ENCODE measurements around the gene IRF5. TPM values are rescaled to one million over a fixed set of nuclear protein-coding genes. Genes with fewer than 3 reads are reported as not detected.
A peak's percentile ranks its signal among the peaks of the same experiment; 100 is the strongest.

IRF5 gene
- total RNA-seq, 2 donors from 2014 or later: 5.0 to 9.7 TPM

- no peaks in the 10 kb centered on the region for H3K9me3 ChIP-seq
- peaks cover 12% of the 10 kb centered on the region for H3K27me3 ChIP-seq
- H3K4me3 ChIP-seq: peak overlapping the region; percentile 22
- TF ChIP-seq, protein P1, sequence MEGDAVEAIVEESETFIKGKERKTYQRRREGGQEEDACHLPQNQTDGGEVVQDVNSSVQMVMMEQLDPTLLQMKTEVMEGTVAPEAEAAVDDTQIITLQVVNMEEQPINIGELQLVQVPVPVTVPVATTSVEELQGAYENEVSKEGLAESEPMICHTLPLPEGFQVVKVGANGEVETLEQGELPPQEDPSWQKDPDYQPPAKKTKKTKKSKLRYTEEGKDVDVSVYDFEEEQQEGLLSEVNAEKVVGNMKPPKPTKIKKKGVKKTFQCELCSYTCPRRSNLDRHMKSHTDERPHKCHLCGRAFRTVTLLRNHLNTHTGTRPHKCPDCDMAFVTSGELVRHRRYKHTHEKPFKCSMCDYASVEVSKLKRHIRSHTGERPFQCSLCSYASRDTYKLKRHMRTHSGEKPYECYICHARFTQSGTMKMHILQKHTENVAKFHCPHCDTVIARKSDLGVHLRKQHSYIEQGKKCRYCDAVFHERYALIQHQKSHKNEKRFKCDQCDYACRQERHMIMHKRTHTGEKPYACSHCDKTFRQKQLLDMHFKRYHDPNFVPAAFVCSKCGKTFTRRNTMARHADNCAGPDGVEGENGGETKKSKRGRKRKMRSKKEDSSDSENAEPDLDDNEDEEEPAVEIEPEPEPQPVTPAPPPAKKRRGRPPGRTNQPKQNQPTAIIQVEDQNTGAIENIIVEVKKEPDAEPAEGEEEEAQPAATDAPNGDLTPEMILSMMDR (IDR thresholded peaks at IDR 0.05): no peak
- no peaks in the 10 kb centered on the region for H3K4me1 ChIP-seq
- no peaks in the 10 kb centered on the region for H3K36me3 ChIP-seq
- H3K27ac ChIP-seq: no peak overlapping the region
- DNase-seq: no peak
- intact Hi-C loops (cut with DNase I): no loop called here
- peak overlapping the region in 1 of 2 donors; percentile 8 for H3K9ac ChIP-seq (ENCODE audit: low read depth in 2 of 2, low read length in 2 of 2)
Measured at GRCh38 chr7:128891110-128891941, 46.4 kb upstream of the IRF5 start.

- intact Hi-C loops (cut with DNase I): no loop called here
- no peaks in the 10 kb centered on the region for H3K9me3 ChIP-seq
- H3K4me1 ChIP-seq: no peaks in the 10 kb centered on the region
- no peaks in the 10 kb centered on the region for H3K36me3 ChIP-seq
- H3K9ac ChIP-seq (ENCODE audit: low read depth in 2 of 2, low read length in 2 of 2): no peak overlapping the region
- H3K27ac ChIP-seq: no peak overlapping the region
- no peak overlapping the region for H3K4me3 ChIP-seq
- TF ChIP-seq, protein P1 (IDR thresholded peaks at IDR 0.05): no peak
- DNase-seq: no peak
- peaks cover 12% of the 10 kb centered on the region for H3K27me3 ChIP-seq
Measured at GRCh38 chr7:128891942-128892269, 45.8 kb upstream of the IRF5 start.

GRCh38 chr7:128892521-128893250 is 45.0 kb upstream of the IRF5 start:
- H3K9ac ChIP-seq (ENCODE audit: low read depth in 2 of 2, low read length in 2 of 2): no peak overlapping the region
- intact Hi-C loops (cut with DNase I): no loop called here

DNA sequence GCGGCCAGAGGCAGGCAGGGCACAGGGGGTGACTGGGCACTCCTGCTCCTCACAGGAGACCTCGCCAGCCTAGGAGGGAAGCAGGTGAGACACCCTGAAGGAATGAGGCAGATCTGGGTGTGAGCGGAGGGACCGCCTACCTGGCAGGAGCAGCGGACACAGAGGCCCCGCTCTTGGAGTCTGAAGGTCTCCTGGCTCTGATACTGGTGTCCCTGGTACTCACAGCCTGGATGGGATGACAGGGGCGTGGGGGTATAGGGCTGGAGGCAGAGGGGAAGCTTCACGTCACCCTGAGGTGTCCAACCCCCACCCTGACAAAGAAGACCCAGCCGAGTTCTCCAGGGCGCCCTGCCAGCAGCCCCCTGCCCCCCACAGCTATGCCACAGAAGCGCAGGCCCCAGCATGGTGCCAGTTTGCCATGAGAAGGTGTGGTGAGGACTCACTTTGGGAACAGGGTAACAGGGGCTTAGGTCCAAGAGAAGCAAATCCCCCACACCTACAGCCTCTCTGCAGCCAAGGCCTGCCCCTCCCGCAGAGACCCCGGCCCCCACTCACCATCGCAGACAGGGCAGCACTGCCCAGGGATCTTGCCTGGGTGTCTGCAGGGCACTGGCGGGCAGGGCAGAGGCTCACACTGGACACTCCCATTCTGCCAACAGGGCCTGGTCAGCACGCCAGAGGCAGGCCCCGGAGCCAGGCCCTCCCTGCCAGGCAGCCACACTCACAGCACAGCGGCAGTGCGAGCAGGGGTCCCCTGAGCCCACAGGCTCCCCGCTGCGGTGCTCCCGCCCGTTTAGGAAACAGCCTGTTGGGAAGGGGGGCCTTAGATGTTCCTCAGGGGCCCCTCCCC is 44.3 kb upstream of the IRF5 start:
- H3K9ac ChIP-seq (ENCODE audit: low read depth in 2 of 2, low read length in 2 of 2): no peak overlapping the region
- intact Hi-C loops (cut with DNase I): no loop called here
- H3K9me3 ChIP-seq: no peaks in the 10 kb centered on the region
- H3K27me3 ChIP-seq: peaks cover 12% of the 10 kb centered on the region
- no peaks in the 10 kb centered on the region for H3K4me1 ChIP-seq
- TF ChIP-seq, protein P1 (IDR thresholded peaks at IDR 0.05): no peak
- H3K36me3 ChIP-seq: no peaks in the 10 kb centered on the region
- H3K4me3 ChIP-seq: no peak overlapping the region
- no peak for DNase-seq
- no peak overlapping the region for H3K27ac ChIP-seq

More at GRCh38 chr7:128892521-128893250, 45.0 kb upstream of the IRF5 start:
- no peak overlapping the region for H3K4me3 ChIP-seq
- TF ChIP-seq, protein P1 (IDR thresholded peaks at IDR 0.05): no peak
- H3K27ac ChIP-seq: no peak overlapping the region
- DNase-seq: no peak
- H3K27me3 ChIP-seq: peaks cover 12% of the 10 kb centered on the region
- H3K4me1 ChIP-seq: no peaks in the 10 kb centered on the region
- no peaks in the 10 kb centered on the region for H3K36me3 ChIP-seq
- no peaks in the 10 kb centered on the region for H3K9me3 ChIP-seq

DNA sequence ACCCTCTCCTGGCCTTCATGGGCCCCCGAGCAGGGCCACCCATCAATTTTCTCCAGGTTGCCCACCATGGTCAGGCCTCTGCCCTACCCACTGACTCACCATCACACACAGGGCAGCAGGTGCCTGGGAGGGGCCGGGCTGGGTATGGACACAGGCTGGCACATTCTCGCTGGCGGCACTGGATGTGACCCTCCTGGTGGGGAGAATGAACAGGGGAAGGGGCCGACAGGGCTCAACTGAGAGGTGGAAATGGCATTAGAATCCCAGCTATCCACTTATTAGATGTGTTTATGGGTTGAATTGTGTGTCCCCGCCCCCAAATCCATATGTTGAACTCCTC is 43.7 kb upstream of the IRF5 start:
- H3K9me3 ChIP-seq: no peaks in the 10 kb centered on the region
- TF ChIP-seq, protein P1 (IDR thresholded peaks at IDR 0.05): no peak
- DNase-seq: no peak
- peaks cover 12% of the 10 kb centered on the region for H3K27me3 ChIP-seq
- no peaks in the 10 kb centered on the region for H3K4me1 ChIP-seq
- no peaks in the 10 kb centered on the region for H3K36me3 ChIP-seq
- no peak overlapping the region for H3K9ac ChIP-seq (ENCODE audit: low read depth in 2 of 2, low read length in 2 of 2)
- intact Hi-C loops (cut with DNase I): no loop called here
- no peak overlapping the region for H3K27ac ChIP-seq
- no peak overlapping the region for H3K4me3 ChIP-seq
